H1 (cell line): Measurements from ENCODE around the gene RAP1GDS1. TPM values are rescaled to one million over a fixed set of nuclear protein-coding genes. Genes with fewer than 3 reads are reported as not detected.
A peak's percentile ranks its signal among the peaks of the same experiment; 100 is the strongest.

Source experiments
- ASH2L ChIP-seq: fragments of 200-600, 300-600 bp; sonication (generic); IDR thresholded peaks from one replicate; pipeline ENCODE4 v1.7.1; 2017; ENCODE audit warnings: low read length
- GABPA ChIP-seq: IDR thresholded peaks from 2 replicates; pipeline ENCODE4 v1.6.1; 2011; ENCODE audit warnings: mild to moderate bottlenecking, low read length, moderate library complexity, borderline replicate concordance; ENCODE audit not compliant: insufficient read depth
- KDM1A ChIP-seq: fragments of 200-600, 300-600 bp; sonication (generic); IDR thresholded peaks from 2 replicates; pipeline ENCODE4 v1.7.1; 2016; ENCODE audit warnings: mild to moderate bottlenecking, low read length, borderline replicate concordance
- NANOG ChIP-seq: IDR thresholded peaks from 2 replicates; pipeline ENCODE4 v1.6.1; 2011; ENCODE audit warnings: low read length, low read depth, mild to moderate bottlenecking, inconsistent platforms; ENCODE audit not compliant: insufficient read depth, poor library complexity, severe bottlenecking
- POLR2AphosphoS5 ChIP-seq: IDR thresholded peaks from 2 replicates; pipeline ENCODE4 v1.6.1; 2011; ENCODE audit warnings: low read depth, low read length
- POU5F1 ChIP-seq: IDR thresholded peaks from 2 replicates; pipeline ENCODE4 v1.6.1; 2011; ENCODE audit warnings: low read depth, mild to moderate bottlenecking, low read length, moderate library complexity
- SIN3A ChIP-seq, 2 experiments: IDR thresholded peaks in 1 of 2; conservative IDR thresholded peaks in 1 of 2; 2 replicates each; pipeline ENCODE4 v1.6.1; 2011 to 2012; ENCODE audit warnings: low read length in 2 of 2, improper control_type of control experiment in 1 of 2, low read depth in 1 of 2, mild to moderate bottlenecking in 1 of 2
- SP1 ChIP-seq: IDR thresholded peaks from 2 replicates; pipeline ENCODE4 v1.6.1; 2011; ENCODE audit warnings: low read depth, low read length
- polyA plus RNA-seq, 7 experiments: library from polyadenylated mRNA; depleted of rRNA in 3 of 7; stranded (reverse) in 5 of 7; unstranded in 2 of 7; fragments of >200 nt in 5 of 7; fragments of 200-250 nt in 2 of 7; gene quantifications; 1 replicate in 5 of 7; 2 replicates in 1 of 7; 4 replicates in 1 of 7; pipeline versions ENCODE4 v1.2.1 to v1.2.3, GENCODE V29; 2011 to 2013; ENCODE audit warnings: missing spikeins in 2 of 7, mixed read lengths in 2 of 7
- total RNA-seq: library from RNA; stranded (reverse); fragmentation: NEBNext Ultra II Directional; extraction: Animal tissue kit (Norgen Biotek cat#: 25700); gene quantifications from 2 replicates; pipeline ENCODE4 v1.2.1, GENCODE V29; 2021
- TF ChIP-seq, protein P1 (sequence below): fragments of 300-600 bp; sonication (generic); IDR thresholded peaks from 2 replicates; pipeline ENCODE4 v1.7.1; 2012; ENCODE audit warnings: low read length, moderate library complexity, mild to moderate bottlenecking, inconsistent platforms; ENCODE audit not compliant: insufficient replicate concordance

Gene RAP1GDS1
- total and polyA plus RNA-seq, 2 of the 8 experiments (the other 6 are each of a cell fraction or from before 2014, with no cell fraction given), result 12.8 to 31.9 TPM

GRCh38 chr4:98261405-98262291, 464 bp downstream of the RAP1GDS1 start (continued):
- TF ChIP-seq, protein P1, sequence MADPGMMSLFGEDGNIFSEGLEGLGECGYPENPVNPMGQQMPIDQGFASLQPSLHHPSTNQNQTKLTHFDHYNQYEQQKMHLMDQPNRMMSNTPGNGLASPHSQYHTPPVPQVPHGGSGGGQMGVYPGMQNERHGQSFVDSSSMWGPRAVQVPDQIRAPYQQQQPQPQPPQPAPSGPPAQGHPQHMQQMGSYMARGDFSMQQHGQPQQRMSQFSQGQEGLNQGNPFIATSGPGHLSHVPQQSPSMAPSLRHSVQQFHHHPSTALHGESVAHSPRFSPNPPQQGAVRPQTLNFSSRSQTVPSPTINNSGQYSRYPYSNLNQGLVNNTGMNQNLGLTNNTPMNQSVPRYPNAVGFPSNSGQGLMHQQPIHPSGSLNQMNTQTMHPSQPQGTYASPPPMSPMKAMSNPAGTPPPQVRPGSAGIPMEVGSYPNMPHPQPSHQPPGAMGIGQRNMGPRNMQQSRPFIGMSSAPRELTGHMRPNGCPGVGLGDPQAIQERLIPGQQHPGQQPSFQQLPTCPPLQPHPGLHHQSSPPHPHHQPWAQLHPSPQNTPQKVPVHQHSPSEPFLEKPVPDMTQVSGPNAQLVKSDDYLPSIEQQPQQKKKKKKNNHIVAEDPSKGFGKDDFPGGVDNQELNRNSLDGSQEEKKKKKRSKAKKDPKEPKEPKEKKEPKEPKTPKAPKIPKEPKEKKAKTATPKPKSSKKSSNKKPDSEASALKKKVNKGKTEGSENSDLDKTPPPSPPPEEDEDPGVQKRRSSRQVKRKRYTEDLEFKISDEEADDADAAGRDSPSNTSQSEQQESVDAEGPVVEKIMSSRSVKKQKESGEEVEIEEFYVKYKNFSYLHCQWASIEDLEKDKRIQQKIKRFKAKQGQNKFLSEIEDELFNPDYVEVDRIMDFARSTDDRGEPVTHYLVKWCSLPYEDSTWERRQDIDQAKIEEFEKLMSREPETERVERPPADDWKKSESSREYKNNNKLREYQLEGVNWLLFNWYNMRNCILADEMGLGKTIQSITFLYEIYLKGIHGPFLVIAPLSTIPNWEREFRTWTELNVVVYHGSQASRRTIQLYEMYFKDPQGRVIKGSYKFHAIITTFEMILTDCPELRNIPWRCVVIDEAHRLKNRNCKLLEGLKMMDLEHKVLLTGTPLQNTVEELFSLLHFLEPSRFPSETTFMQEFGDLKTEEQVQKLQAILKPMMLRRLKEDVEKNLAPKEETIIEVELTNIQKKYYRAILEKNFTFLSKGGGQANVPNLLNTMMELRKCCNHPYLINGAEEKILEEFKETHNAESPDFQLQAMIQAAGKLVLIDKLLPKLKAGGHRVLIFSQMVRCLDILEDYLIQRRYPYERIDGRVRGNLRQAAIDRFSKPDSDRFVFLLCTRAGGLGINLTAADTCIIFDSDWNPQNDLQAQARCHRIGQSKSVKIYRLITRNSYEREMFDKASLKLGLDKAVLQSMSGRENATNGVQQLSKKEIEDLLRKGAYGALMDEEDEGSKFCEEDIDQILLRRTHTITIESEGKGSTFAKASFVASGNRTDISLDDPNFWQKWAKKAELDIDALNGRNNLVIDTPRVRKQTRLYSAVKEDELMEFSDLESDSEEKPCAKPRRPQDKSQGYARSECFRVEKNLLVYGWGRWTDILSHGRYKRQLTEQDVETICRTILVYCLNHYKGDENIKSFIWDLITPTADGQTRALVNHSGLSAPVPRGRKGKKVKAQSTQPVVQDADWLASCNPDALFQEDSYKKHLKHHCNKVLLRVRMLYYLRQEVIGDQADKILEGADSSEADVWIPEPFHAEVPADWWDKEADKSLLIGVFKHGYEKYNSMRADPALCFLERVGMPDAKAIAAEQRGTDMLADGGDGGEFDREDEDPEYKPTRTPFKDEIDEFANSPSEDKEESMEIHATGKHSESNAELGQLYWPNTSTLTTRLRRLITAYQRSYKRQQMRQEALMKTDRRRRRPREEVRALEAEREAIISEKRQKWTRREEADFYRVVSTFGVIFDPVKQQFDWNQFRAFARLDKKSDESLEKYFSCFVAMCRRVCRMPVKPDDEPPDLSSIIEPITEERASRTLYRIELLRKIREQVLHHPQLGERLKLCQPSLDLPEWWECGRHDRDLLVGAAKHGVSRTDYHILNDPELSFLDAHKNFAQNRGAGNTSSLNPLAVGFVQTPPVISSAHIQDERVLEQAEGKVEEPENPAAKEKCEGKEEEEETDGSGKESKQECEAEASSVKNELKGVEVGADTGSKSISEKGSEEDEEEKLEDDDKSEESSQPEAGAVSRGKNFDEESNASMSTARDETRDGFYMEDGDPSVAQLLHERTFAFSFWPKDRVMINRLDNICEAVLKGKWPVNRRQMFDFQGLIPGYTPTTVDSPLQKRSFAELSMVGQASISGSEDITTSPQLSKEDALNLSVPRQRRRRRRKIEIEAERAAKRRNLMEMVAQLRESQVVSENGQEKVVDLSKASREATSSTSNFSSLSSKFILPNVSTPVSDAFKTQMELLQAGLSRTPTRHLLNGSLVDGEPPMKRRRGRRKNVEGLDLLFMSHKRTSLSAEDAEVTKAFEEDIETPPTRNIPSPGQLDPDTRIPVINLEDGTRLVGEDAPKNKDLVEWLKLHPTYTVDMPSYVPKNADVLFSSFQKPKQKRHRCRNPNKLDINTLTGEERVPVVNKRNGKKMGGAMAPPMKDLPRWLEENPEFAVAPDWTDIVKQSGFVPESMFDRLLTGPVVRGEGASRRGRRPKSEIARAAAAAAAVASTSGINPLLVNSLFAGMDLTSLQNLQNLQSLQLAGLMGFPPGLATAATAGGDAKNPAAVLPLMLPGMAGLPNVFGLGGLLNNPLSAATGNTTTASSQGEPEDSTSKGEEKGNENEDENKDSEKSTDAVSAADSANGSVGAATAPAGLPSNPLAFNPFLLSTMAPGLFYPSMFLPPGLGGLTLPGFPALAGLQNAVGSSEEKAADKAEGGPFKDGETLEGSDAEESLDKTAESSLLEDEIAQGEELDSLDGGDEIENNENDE, result no peak
- TF ChIP-seq SP1 (no peak), KDM1A (no peak), GABPA (no peak), ASH2L (peak; percentile 82), SIN3A (conservative IDR thresholded peaks at IDR 0.05 in 1 of 2, IDR thresholded peaks at IDR 0.05 in 1 of 2; ENCODE audit: low read depth in 1 of 2, low read length in 2 of 2) (no peak), POU5F1 (no peak), NANOG (no peak), POLR2AphosphoS5 (no peak; the same call in 1 of the 2 replicates)
